GM23248 (cell line): ENCODE results near the gene CREB3L2. TPM values are rescaled to one million over a fixed set of nuclear protein-coding genes. Genes with fewer than 3 reads are reported as not detected.

Source experiments
- DNase-seq: peaks from one replicate; pipeline ENCODE4 v3.0.0-alpha.2; 2015
- H2AFZ ChIP-seq: fragments of 200-600 bp; sonication (generic); 2 replicates; pipeline ENCODE4 v1.6.1; 2016; ENCODE audit warnings: antibody characterized with exemption
- H3F3A ChIP-seq: fragments of 200-600 bp; sonication (generic); 2 replicates; pipeline ENCODE4 v1.6.1; 2016; ENCODE audit warnings: mild to moderate bottlenecking, antibody characterized with exemption, mixed run types; ENCODE audit not compliant: insufficient read depth
- H3K27ac ChIP-seq: fragments of 200-600 bp; sonication (generic); 2 replicates; pipeline ENCODE4 v1.5.1; 2016; ENCODE audit warnings: mild to moderate bottlenecking
- H3K27me3 ChIP-seq: fragments of 200-600 bp; sonication (generic); replicated peaks from 2 replicates; pipeline ENCODE4 v1.6.1; 2016; ENCODE audit warnings: mild to moderate bottlenecking; ENCODE audit not compliant: insufficient read depth
- H3K36me3 ChIP-seq: fragments of 200-600 bp; sonication (generic); 2 replicates; pipeline ENCODE4 v1.6.1; 2016; ENCODE audit warnings: low read depth, mild to moderate bottlenecking
- H3K4me1 ChIP-seq: fragments of 200-600 bp; sonication (generic); 2 replicates; pipeline ENCODE4 v1.6.1; 2016; ENCODE audit warnings: mild to moderate bottlenecking; ENCODE audit not compliant: insufficient read depth
- H3K4me2 ChIP-seq: fragments of 200-600 bp; sonication (generic); one replicate; pipeline ENCODE4 v1.6.1; 2016; ENCODE audit warnings: mild to moderate bottlenecking; ENCODE audit not compliant: unreplicated experiment
- H3K4me3 ChIP-seq: fragments of 200-600 bp; sonication (generic); 2 replicates; pipeline ENCODE4 v1.5.1; 2016; ENCODE audit warnings: mild to moderate bottlenecking
- H3K79me2 ChIP-seq: fragments of 200-600 bp; sonication (generic); 2 replicates; pipeline ENCODE4 v1.6.1; 2016; ENCODE audit warnings: mild to moderate bottlenecking; ENCODE audit not compliant: insufficient read depth
- H3K9ac ChIP-seq: fragments of 200-600 bp; sonication (generic); 2 replicates; pipeline ENCODE4 v1.6.1; 2016; ENCODE audit warnings: mild to moderate bottlenecking
- H3K9me2 ChIP-seq: fragments of 200-600 bp; sonication (generic); 2 replicates; pipeline ENCODE4 v1.6.1; 2016; ENCODE audit warnings: mixed run types, mild to moderate bottlenecking, moderate library complexity; ENCODE audit not compliant: insufficient read depth
- H3K9me3 ChIP-seq: fragments of 200-600 bp; sonication (generic); one replicate; pipeline ENCODE4 v1.6.1; 2017; ENCODE audit warnings: low read depth
- H4K20me1 ChIP-seq: fragments of 200-600 bp; sonication (generic); 2 replicates; pipeline ENCODE4 v1.6.0; 2016; ENCODE audit not compliant: insufficient read depth
- EZH2 ChIP-seq: fragments of 200-600 bp; sonication (generic); IDR thresholded peaks from 2 replicates; pipeline ENCODE4 v1.6.1; 2018; ENCODE audit warnings: antibody characterized with exemption, mild to moderate bottlenecking; ENCODE audit not compliant: insufficient read depth, poor library complexity, severe bottlenecking
- EZH2phosphoT487 ChIP-seq: fragments of 200-600 bp; sonication (generic); IDR thresholded peaks from 2 replicates; pipeline ENCODE4 v1.6.1; 2018; ENCODE audit warnings: antibody characterized with exemption, moderate library complexity, mild to moderate bottlenecking, low read depth; ENCODE audit not compliant: insufficient read depth
- WGBS, 2 experiments: methylation state at CpG; one replicate each; pipeline ENCODE4 v1.1.6; 2015 to 2017; ENCODE audit warnings: low lambda C conversion rate in 2 of 2, low coverage in 1 of 2; ENCODE audit errors: missing lambda C conversion rate in 2 of 2; 5-methylcytosine and 5-hydroxymethylcytosine counted together
- in situ Hi-C: fragments of 300-500 bp; cut with MboI; formaldehyde crosslinking; loops from 2 replicates; pipeline ENCODE4 v1.15.0; 2020
- polyA plus RNA-seq: library from polyadenylated mRNA; unstranded; fragments of >200 nt; fragmentation: Nextera tagmentation; extraction: Ambion mirVana; gene quantifications from 2 replicates; pipeline ENCODE4 v1.2.1, GENCODE V29; 2016
- total RNA-seq: library from RNA; depleted of rRNA; stranded (reverse); fragments of >200 nt; shearing (Covaris generic); gene quantifications from 2 replicates; pipeline ENCODE4 v1.2.3, GENCODE V29; 2014

The CREB3L2 gene
- total and polyA plus RNA-seq, 2 experiments from 2014 or later, result 43.7 to 53.7 TPM

DNA sequence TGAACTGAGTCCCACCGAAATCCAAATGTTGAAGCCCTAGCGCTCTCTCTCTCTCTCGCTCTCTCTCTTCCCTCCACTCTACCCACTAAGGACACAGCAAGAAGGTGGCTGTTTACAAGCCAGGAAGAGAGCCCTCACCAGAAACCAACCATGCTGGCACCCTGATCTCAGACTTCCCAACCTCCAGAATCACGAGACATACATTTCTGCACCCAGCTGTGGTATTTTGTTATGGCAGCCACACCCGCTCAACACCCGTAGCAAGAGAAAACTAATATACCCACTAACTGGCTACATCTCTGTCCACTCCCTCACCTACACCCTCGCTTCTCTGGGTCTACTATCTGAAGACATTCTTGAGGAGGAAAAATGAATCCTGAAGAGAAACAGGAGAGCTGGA is 54.8 kb downstream of the CREB3L2 start:
- in situ Hi-C loops, result no loop called here
- H2AFZ ChIP-seq, result no peak overlapping the region
- H3K9me3 ChIP-seq, result no peaks in the 10 kb centered on the region
- no peaks in the 10 kb centered on the region; the same call in 1 of the 2 replicates for H3K36me3 ChIP-seq
- no peak overlapping the region for H3K27ac ChIP-seq
- no peak overlapping the region for H3K4me3 ChIP-seq
- peaks cover 97% of the 10 kb centered on the region for H3K79me2 ChIP-seq
- H3K9ac ChIP-seq, result no peak overlapping the region
- H3K4me2 ChIP-seq, result no peak overlapping the region
- no peaks in the 10 kb centered on the region for H4K20me1 ChIP-seq
- TF ChIP-seq EZH2phosphoT487 (no peak), EZH2 (no peak)
- peaks cover 57% of the 10 kb centered on the region for H3F3A ChIP-seq
- H3K4me1 ChIP-seq, result peaks cover 26% of the 10 kb centered on the region
- no peaks in the 10 kb centered on the region for H3K27me3 ChIP-seq
- H3K9me2 ChIP-seq, result no peaks in the 10 kb centered on the region
- 89 to 93% methylated on average over 7 of the region's 7 CpGs for WGBS, 2 experiments
- no peak for DNase-seq

DNA sequence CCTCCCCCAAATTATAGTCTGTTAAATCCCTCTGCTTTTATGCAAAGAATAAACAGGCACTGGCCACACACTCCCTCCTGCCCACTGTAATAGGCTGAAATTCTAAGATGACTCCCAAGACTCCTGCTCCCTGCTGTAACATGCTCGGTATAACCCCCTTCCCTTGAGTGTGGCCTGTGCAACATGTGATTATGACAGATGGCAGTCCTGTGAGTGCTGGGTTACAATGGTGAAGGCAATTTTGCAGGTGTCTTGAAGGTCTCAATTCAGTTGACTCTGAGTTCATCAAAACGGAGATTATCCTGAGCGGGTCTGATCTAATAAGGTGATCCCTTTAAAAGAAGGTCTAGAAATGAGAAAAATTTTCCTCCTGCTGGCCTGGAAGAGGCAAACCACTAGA is 55.9 kb downstream of the CREB3L2 start:
- H3F3A ChIP-seq, result peaks cover 55% of the 10 kb centered on the region
- no peak overlapping the region for H2AFZ ChIP-seq
- 93 to 99% methylated on average over 3 of the region's 3 CpGs for WGBS, 2 experiments
- in situ Hi-C loops, result no loop called here
- H3K4me1 ChIP-seq, result peaks cover 30% of the 10 kb centered on the region
- no peak overlapping the region for H3K4me2 ChIP-seq
- H3K4me3 ChIP-seq, result no peak overlapping the region
- no peaks in the 10 kb centered on the region for H3K9me3 ChIP-seq
- no peak overlapping the region for H3K27ac ChIP-seq
- DNase-seq, result no peak
- H3K36me3 ChIP-seq, result peaks cover 3% of the 10 kb centered on the region; the same call in 1 of the 2 replicates
- no peaks in the 10 kb centered on the region for H3K27me3 ChIP-seq
- no peak overlapping the region for H3K9ac ChIP-seq
- H3K79me2 ChIP-seq, result peaks cover 97% of the 10 kb centered on the region
- TF ChIP-seq EZH2phosphoT487, result no peak
- no peak for TF ChIP-seq EZH2
- no peaks in the 10 kb centered on the region for H4K20me1 ChIP-seq
- no peaks in the 10 kb centered on the region for H3K9me2 ChIP-seq

DNA sequence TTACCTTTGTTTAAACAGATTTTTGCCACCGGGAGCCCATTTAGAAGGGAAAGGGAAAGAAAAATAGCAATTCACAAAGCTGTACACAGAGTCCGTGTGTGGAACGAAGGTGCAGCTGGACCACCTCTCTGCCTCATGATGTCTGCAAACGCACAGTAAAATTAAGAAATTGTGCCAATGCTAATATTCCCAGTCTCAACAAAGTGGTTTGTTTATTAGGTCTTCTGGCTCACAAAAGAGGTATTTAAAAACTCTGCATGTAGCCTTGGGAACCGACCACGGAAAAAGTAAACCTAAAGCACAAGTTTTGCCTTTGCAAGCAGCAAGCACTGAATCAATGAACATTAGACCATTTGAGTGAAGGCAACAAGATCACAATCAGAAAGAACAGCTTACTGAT is 57.7 kb downstream of the CREB3L2 start:
- Histone ChIP-seq H3K4me2 (peak overlapping the region; percentile 26), H3K9ac (no peak overlapping the region), H3K4me1 (peaks cover 30% of the 10 kb centered on the region)

DNA sequence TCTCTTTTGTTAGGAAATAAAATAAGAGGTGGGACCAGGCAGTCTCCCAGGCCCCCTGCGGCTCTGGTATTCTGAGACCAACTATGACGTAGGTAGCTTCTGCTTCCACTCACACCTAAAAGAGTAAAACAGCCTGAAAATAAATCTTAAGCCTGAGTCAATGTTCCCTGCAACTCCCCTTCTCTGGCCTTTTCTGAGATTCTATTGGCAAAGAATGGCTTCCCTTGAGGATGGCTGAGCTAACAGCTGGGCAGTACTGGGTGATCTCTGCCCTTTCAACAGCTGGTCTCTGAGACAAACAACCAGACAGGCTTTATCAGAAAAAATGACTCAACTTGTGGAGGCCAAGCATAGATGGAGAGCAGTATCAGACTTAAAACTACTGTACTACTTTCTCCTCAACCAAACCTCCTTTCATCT is 58.7 kb downstream of the CREB3L2 start:
- H3K9me2 ChIP-seq, result no peaks in the 10 kb centered on the region
- no peak for TF ChIP-seq EZH2
- TF ChIP-seq EZH2phosphoT487, result no peak
- H3K4me1 ChIP-seq, result peaks cover 30% of the 10 kb centered on the region
- H3K79me2 ChIP-seq, result peaks cover 97% of the 10 kb centered on the region
- H2AFZ ChIP-seq, result no peak overlapping the region
- 97 to 100% methylated on average over 2 of the region's 2 CpGs for WGBS, 2 experiments
- in situ Hi-C loops, result no loop called here
- no peak overlapping the region for H3K9ac ChIP-seq
- no peak overlapping the region for H3K4me3 ChIP-seq
- H3F3A ChIP-seq, result peaks cover 44% of the 10 kb centered on the region
- H3K4me2 ChIP-seq, result peak overlapping the region; percentile 26
- H4K20me1 ChIP-seq, result no peaks in the 10 kb centered on the region
- no peaks in the 10 kb centered on the region for H3K27me3 ChIP-seq
- peak; percentile 63 for DNase-seq
- H3K27ac ChIP-seq, result peak overlapping the region; percentile 30
- H3K9me3 ChIP-seq, result no peaks in the 10 kb centered on the region
- H3K36me3 ChIP-seq, result peaks cover 3% of the 10 kb centered on the region; the same call in 1 of the 2 replicates

More for the DNA sequence above, 57.7 kb downstream of the CREB3L2 start:
- Histone ChIP-seq H3K9me2 (no peaks in the 10 kb centered on the region), H3K27me3 (no peaks in the 10 kb centered on the region), H3F3A (peaks cover 54% of the 10 kb centered on the region), H4K20me1 (no peaks in the 10 kb centered on the region), H3K27ac (peak overlapping the region; percentile 30; the same call in 1 of the 2 replicates), H3K79me2 (peaks cover 97% of the 10 kb centered on the region), H2AFZ (no peak overlapping the region), H3K4me3 (no peak overlapping the region), H3K9me3 (no peaks in the 10 kb centered on the region), H3K36me3 (peaks cover 3% of the 10 kb centered on the region; the same call in 1 of the 2 replicates)
- in situ Hi-C loops, result no loop called here
- 88 to 89% methylated on average over 6 of the region's 6 CpGs for WGBS, 2 experiments
- peak; percentile 53 for DNase-seq
- TF ChIP-seq EZH2phosphoT487, result no peak
- TF ChIP-seq EZH2, result no peak
